CD4-positive, alpha-beta T cell (primary cell): ENCODE data around the gene SELENON. TPM values are rescaled to one million over a fixed set of nuclear protein-coding genes. Genes with fewer than 3 reads are reported as not detected.

Experiments used
- ATAC-seq: fragments of 200-7000 bp; cut with Tn5 transposase; one replicate; pipeline ENCODE4 v1.10.0; 2022; ENCODE audit warnings: mild to moderate bottlenecking; ENCODE audit not compliant: poor library complexity
- CTCF ChIA-PET: fragments of 350-600 bp; sonication (Branson Sonifier 250); formaldehyde crosslinking; loops from one replicate; lab custom pipeline; 2021; ENCODE audit warnings: antibody characterized with exemption, inconsistent platforms; lab: Charles Lee
- POLR2A ChIA-PET: fragments of 350-600 bp; sonication (Branson Sonifier 250); formaldehyde crosslinking; loops from one replicate; lab custom pipeline; 2021; ENCODE audit warnings: antibody characterized with exemption, inconsistent platforms; lab: Charles Lee
- DNase-seq, 14 experiments: peaks; one replicate each; pipeline ENCODE4 v3.0.0-alpha.2; 2013 to 2020; ENCODE audit warnings: mixed read lengths in 2 of 14
- H3K27ac ChIP-seq, 2 donors: one replicate each; pipeline versions ENCODE4 v1.5.1 to v1.7.0; 2013; ENCODE audit warnings: low read length in 2 of 2, low read depth in 1 of 2, mild to moderate bottlenecking in 1 of 2
- H3K27me3 ChIP-seq, 2 experiments: 1 replicate in 1 of 2; 2 replicates in 1 of 2; pipeline versions ENCODE4 v1.6.1 to v1.7.0; 2013; ENCODE audit warnings: low read length in 2 of 2, control low read depth in 1 of 2, mild to moderate bottlenecking in 1 of 2, moderate library complexity in 1 of 2; ENCODE audit not compliant: insufficient read depth in 2 of 2, control insufficient read depth in 1 of 2
- H3K36me3 ChIP-seq: one replicate; pipeline ENCODE4 v1.6.1; 2013; ENCODE audit warnings: low read length, control low read depth; ENCODE audit not compliant: insufficient read depth
- H3K4me1 ChIP-seq: one replicate; pipeline ENCODE4 v1.6.1; 2013; ENCODE audit warnings: low read length, control low read depth; ENCODE audit not compliant: insufficient read depth
- H3K4me3 ChIP-seq: one replicate; pipeline ENCODE4 v1.5.1; 2013; ENCODE audit warnings: mild to moderate bottlenecking, low read length, moderate library complexity
- H3K9me3 ChIP-seq, 2 experiments: 1 replicate in 1 of 2; 2 replicates in 1 of 2; pipeline versions ENCODE4 v1.6.1 to v1.7.0; 2013; ENCODE audit warnings: low read length in 2 of 2, mild to moderate bottlenecking in 2 of 2, control low read depth in 1 of 2, moderate library complexity in 1 of 2; ENCODE audit not compliant: control insufficient read depth in 1 of 2, insufficient read depth in 1 of 2
- H3K27ac Mint-ChIP-seq: one replicate; pipeline ENCODE4 v1.8.0; 2020; ENCODE audit warnings: mixed read lengths
- H3K27me3 Mint-ChIP-seq: one replicate; pipeline ENCODE4 v1.8.0; 2021; ENCODE audit warnings: mixed read lengths
- H3K36me3 Mint-ChIP-seq: one replicate; pipeline ENCODE4 v1.8.0; 2021; ENCODE audit warnings: low read depth, mixed read lengths
- H3K4me1 Mint-ChIP-seq: one replicate; pipeline ENCODE4 v1.8.0; 2021; ENCODE audit warnings: low read depth, mixed read lengths
- H3K4me3 Mint-ChIP-seq: one replicate; pipeline ENCODE4 v1.8.0; 2020; ENCODE audit warnings: mild to moderate bottlenecking, mixed read lengths
- H3K9me3 Mint-ChIP-seq: one replicate; pipeline ENCODE4 v1.8.0; 2020; ENCODE audit warnings: mixed read lengths
- CTCF ChIP-seq: fragments of 200-600 bp; IDR thresholded peaks from one replicate; pipeline ENCODE4 v1.8.0; 2022; ENCODE audit warnings: antibody characterized with exemption, mild to moderate bottlenecking
- intact Hi-C, 2 experiments: fragments of 100-400 bp; cut with DNase I in 1 of 2; cut with micrococcal nuclease in 1 of 2; formaldehyde crosslinking; loops; one replicate each; pipeline versions ENCODE4 v1.15.1 to v1.9.0; 2023 to 2025; cut with DNase I, micrococcal nuclease
- total RNA-seq, 174 experiments: library from RNA in 2 of 174; stranded (reverse) in 2 of 174; gene quantifications; one replicate each; pipeline ENCODE4 v1.2.3 and lab custom pipeline; 2021 to 2026

The SELENON gene
- total RNA-seq, 2 experiments from 2014 or later, result 25.3 to 25.7 TPM

- TF ChIP-seq CTCF, result no peak
- POLR2A ChIA-PET, result no interaction called here
- Histone ChIP-seq H3K36me3 (peaks cover 47% of the 10 kb centered on the region), H3K4me3 (no peak overlapping the region), H3K9me3 (no peaks in the 10 kb centered on the region), H3K4me1 (peaks cover 18% of the 10 kb centered on the region), H3K27me3 (no peaks in the 10 kb centered on the region), H3K27ac (no peak overlapping the region)
- peaks cover 64% of the 10 kb centered on the region for H3K36me3 Mint-ChIP-seq
- ATAC-seq (no peak), DNase-seq (no peak)
- no peak overlapping the region for H3K4me3 Mint-ChIP-seq
- H3K4me1 Mint-ChIP-seq, result peaks cover 26% of the 10 kb centered on the region
- CTCF ChIA-PET, result no interaction called here
- no peaks in the 10 kb centered on the region for H3K27me3 Mint-ChIP-seq
- H3K27ac Mint-ChIP-seq, result no peak overlapping the region
- H3K9me3 Mint-ChIP-seq, result no peaks in the 10 kb centered on the region
- intact Hi-C loops, result no loop called here
These were observed 25.6 kb downstream of the SELENON start for GRCh38 chr1:25825605-25826004.

GRCh38 chr1:25826571-25826970, 26.6 kb downstream of the SELENON start:
- no peak for TF ChIP-seq CTCF
- Histone ChIP-seq H3K27ac (no peak overlapping the region), H3K4me3 (no peak overlapping the region), H3K27me3 (no peaks in the 10 kb centered on the region), H3K9me3 (no peaks in the 10 kb centered on the region), H3K36me3 (peaks cover 57% of the 10 kb centered on the region), H3K4me1 (peaks cover 8% of the 10 kb centered on the region)
- Mint-ChIP-seq H3K9me3 (no peaks in the 10 kb centered on the region), H3K27me3 (no peaks in the 10 kb centered on the region), H3K27ac (no peak overlapping the region), H3K4me3 (no peak overlapping the region), H3K4me1 (peaks cover 25% of the 10 kb centered on the region), H3K36me3 (peaks cover 68% of the 10 kb centered on the region)
- intact Hi-C loops, result no loop called here
- ChIA-PET CTCF (no interaction called here), POLR2A (no interaction called here)
- ATAC-seq (no peak), DNase-seq (no peak)

GRCh38 chr1:25828491-25828890, 28.5 kb downstream of the SELENON start:
- Histone ChIP-seq H3K9me3 (no peaks in the 10 kb centered on the region), H3K27me3 (no peaks in the 10 kb centered on the region), H3K4me1 (peaks cover 6% of the 10 kb centered on the region), H3K27ac (no peak overlapping the region), H3K36me3 (peaks cover 75% of the 10 kb centered on the region), H3K4me3 (no peak overlapping the region)
- no peaks in the 10 kb centered on the region for H3K27me3 Mint-ChIP-seq
- intact Hi-C loops, result no loop called here
- H3K4me1 Mint-ChIP-seq, result peaks cover 27% of the 10 kb centered on the region
- ATAC-seq, result no peak
- CTCF ChIA-PET, result no interaction called here
- no peak overlapping the region for H3K4me3 Mint-ChIP-seq
- POLR2A ChIA-PET, result interaction anchor here (4.1 kb wide), 1 partner anchor 8 kb away, joined by 43 read pairs; the partner anchor contains the start of gene MTFR1L
- no peak for DNase-seq
- H3K9me3 Mint-ChIP-seq, result no peaks in the 10 kb centered on the region
- no peak overlapping the region for H3K27ac Mint-ChIP-seq
- no peak for TF ChIP-seq CTCF
- H3K36me3 Mint-ChIP-seq, result peaks cover 79% of the 10 kb centered on the region
